Astrocyte (in vitro differentiated cells and primary cell): ENCODE measurements around the gene ENKD1. TPM values are rescaled to one million over a fixed set of nuclear protein-coding genes. Genes with fewer than 3 reads are reported as not detected.

ENCODE experiments used
- DNase-seq: peaks from one replicate; pipeline ENCODE4 v3.0.0-alpha.2; 2010; ENCODE audit warnings: low read depth
- FAIRE-seq: peaks from 2 replicates; lab custom pipeline; 2011; peaks lifted over from hg19 to GRCh38; lab: Jason Lieb, UNC
- H2AFZ ChIP-seq: 2 replicates; pipeline ENCODE4 v1.6.0; 2012; ENCODE audit warnings: low read depth, low read length, inconsistent platforms
- H3K27ac ChIP-seq: 2 replicates; pipeline ENCODE4 v1.5.1; 2011; ENCODE audit warnings: low read depth, low read length, inconsistent platforms
- H3K27me3 ChIP-seq: 2 replicates; pipeline ENCODE4 v1.6.0; 2011; ENCODE audit warnings: low read length, inconsistent platforms; ENCODE audit not compliant: insufficient read depth
- H3K36me3 ChIP-seq: 2 replicates; pipeline ENCODE4 v1.5.1; 2011; ENCODE audit warnings: low read length, inconsistent platforms; ENCODE audit not compliant: insufficient read depth
- H3K4me1 ChIP-seq: 2 replicates; pipeline ENCODE4 v1.5.1; 2011; ENCODE audit warnings: low read length, inconsistent platforms; ENCODE audit not compliant: insufficient read depth
- H3K4me2 ChIP-seq: 2 replicates; pipeline ENCODE4 v1.6.0; 2012; ENCODE audit warnings: low read length, inconsistent platforms
- H3K4me3 ChIP-seq: 2 replicates; pipeline ENCODE4 v1.5.1; 2011; ENCODE audit warnings: low read depth, mild to moderate bottlenecking, low read length, inconsistent platforms; ENCODE audit not compliant: insufficient read depth
- H3K79me2 ChIP-seq: 2 replicates; pipeline ENCODE4 v1.6.0; 2012; ENCODE audit warnings: mild to moderate bottlenecking, low read length, inconsistent platforms; ENCODE audit not compliant: insufficient read depth
- H3K9ac ChIP-seq: 2 replicates; pipeline ENCODE4 v1.6.0; 2012; ENCODE audit warnings: mild to moderate bottlenecking, low read length, inconsistent platforms
- H3K9me3 ChIP-seq: 2 replicates; pipeline ENCODE4 v1.5.1; 2012; ENCODE audit warnings: low read depth, mild to moderate bottlenecking, low read length, inconsistent platforms; ENCODE audit not compliant: insufficient read depth
- H4K20me1 ChIP-seq: 2 replicates; pipeline ENCODE4 v1.6.0; 2012; ENCODE audit warnings: low read length, inconsistent platforms; ENCODE audit not compliant: insufficient read depth
- H3K27ac Mint-ChIP-seq: one replicate; pipeline ENCODE4 v1.8.0; 2021; ENCODE audit warnings: mild to moderate bottlenecking, mixed read lengths; ENCODE audit not compliant: unreplicated experiment
- H3K27me3 Mint-ChIP-seq: one replicate; pipeline ENCODE4 v1.8.0; 2021; ENCODE audit warnings: low read depth, mixed read lengths; ENCODE audit not compliant: unreplicated experiment
- H3K36me3 Mint-ChIP-seq: one replicate; pipeline ENCODE4 v1.8.0; 2021; ENCODE audit warnings: low read depth, mixed read lengths; ENCODE audit not compliant: unreplicated experiment
- H3K4me1 Mint-ChIP-seq: one replicate; pipeline ENCODE4 v1.8.0; 2021; ENCODE audit warnings: low read depth, mixed read lengths; ENCODE audit not compliant: unreplicated experiment
- H3K4me3 Mint-ChIP-seq: one replicate; pipeline ENCODE4 v1.8.0; 2021; ENCODE audit warnings: mild to moderate bottlenecking, moderate library complexity, mixed read lengths; ENCODE audit not compliant: unreplicated experiment
- H3K9me3 Mint-ChIP-seq: one replicate; pipeline ENCODE4 v1.8.0; 2021; ENCODE audit warnings: mild to moderate bottlenecking, mixed read lengths; ENCODE audit not compliant: unreplicated experiment
- EZH2 ChIP-seq: IDR thresholded peaks from 2 replicates; pipeline ENCODE4 v1.6.1; 2012; ENCODE audit warnings: mild to moderate bottlenecking, low read length, inconsistent platforms; ENCODE audit not compliant: insufficient read depth
- total RNA-seq: library from RNA; stranded (reverse); gene quantifications from 2 replicates; pipeline ENCODE4 v1.2.1, GENCODE V29; 2021
- TF ChIP-seq, protein P1 (sequence below): IDR thresholded peaks from 2 replicates; pipeline ENCODE4 v1.5.1; 2011; ENCODE audit warnings: low read depth, mild to moderate bottlenecking, inconsistent platforms, low read length, moderate library complexity; ENCODE audit not compliant: insufficient read depth

Gene ENKD1
- total RNA-seq, 1 donor from 2014 or later: 8.5 TPM

DNA sequence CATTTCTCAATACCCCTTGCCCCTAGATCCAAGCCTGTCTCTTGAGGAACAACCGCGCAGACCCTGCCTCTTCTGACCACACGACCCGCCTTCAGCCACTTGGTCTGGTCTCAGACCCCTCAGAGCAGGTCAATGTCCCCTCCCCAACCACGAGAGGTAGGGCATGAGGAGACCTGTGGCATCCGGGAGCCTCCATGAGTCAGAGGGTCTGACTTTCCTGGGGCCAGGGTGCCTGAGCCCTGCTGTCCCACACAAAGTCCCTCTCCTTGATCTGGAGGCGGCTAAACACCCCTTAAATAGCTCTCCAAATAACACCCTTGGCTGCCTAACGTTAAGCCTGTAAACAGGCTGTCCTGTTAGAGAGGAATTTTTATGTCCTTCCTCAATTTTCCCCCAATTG is 16.5 kb downstream of the ENKD1 start:
- Mint-ChIP-seq H3K4me3 (peak overlapping the region; percentile 66), H3K9me3 (peaks cover 5% of the 10 kb centered on the region), H3K27ac (no peak overlapping the region), H3K27me3 (peaks cover 50% of the 10 kb centered on the region), H3K4me1 (peaks cover 1% of the 10 kb centered on the region), H3K36me3 (peaks cover 7% of the 10 kb centered on the region)
- Histone ChIP-seq H3K79me2 (no peaks in the 10 kb centered on the region), H3K9me3 (no peaks in the 10 kb centered on the region), H3K27me3 (peaks cover 50% of the 10 kb centered on the region), H2AFZ (no peak overlapping the region), H3K4me3 (no peak overlapping the region), H3K9ac (no peak overlapping the region), H3K4me1 (peaks cover 7% of the 10 kb centered on the region), H3K27ac (no peak overlapping the region), H4K20me1 (peaks cover 18% of the 10 kb centered on the region), H3K36me3 (no peaks in the 10 kb centered on the region), H3K4me2 (no peak overlapping the region)
- no peak for TF ChIP-seq EZH2
- no peak for DNase-seq
- no peak for FAIRE-seq

GRCh38 chr16:67649494-67649931 is 17.0 kb downstream of the ENKD1 start:
- Histone ChIP-seq H4K20me1 (peaks cover 18% of the 10 kb centered on the region), H3K36me3 (no peaks in the 10 kb centered on the region), H3K9me3 (no peaks in the 10 kb centered on the region), H3K27me3 (peaks cover 51% of the 10 kb centered on the region), H3K4me1 (peaks cover 7% of the 10 kb centered on the region), H3K79me2 (no peaks in the 10 kb centered on the region), H3K27ac (no peak overlapping the region), H3K4me2 (no peak overlapping the region), H3K9ac (no peak overlapping the region), H2AFZ (no peak overlapping the region), H3K4me3 (no peak overlapping the region)
- FAIRE-seq (no peak), DNase-seq (no peak)
- no peak overlapping the region for H3K27ac Mint-ChIP-seq
- H3K4me1 Mint-ChIP-seq: peaks cover 1% of the 10 kb centered on the region
- H3K9me3 Mint-ChIP-seq: peaks cover 5% of the 10 kb centered on the region
- peaks cover 7% of the 10 kb centered on the region for H3K36me3 Mint-ChIP-seq
- TF ChIP-seq EZH2: no peak
- TF ChIP-seq, protein P1, sequence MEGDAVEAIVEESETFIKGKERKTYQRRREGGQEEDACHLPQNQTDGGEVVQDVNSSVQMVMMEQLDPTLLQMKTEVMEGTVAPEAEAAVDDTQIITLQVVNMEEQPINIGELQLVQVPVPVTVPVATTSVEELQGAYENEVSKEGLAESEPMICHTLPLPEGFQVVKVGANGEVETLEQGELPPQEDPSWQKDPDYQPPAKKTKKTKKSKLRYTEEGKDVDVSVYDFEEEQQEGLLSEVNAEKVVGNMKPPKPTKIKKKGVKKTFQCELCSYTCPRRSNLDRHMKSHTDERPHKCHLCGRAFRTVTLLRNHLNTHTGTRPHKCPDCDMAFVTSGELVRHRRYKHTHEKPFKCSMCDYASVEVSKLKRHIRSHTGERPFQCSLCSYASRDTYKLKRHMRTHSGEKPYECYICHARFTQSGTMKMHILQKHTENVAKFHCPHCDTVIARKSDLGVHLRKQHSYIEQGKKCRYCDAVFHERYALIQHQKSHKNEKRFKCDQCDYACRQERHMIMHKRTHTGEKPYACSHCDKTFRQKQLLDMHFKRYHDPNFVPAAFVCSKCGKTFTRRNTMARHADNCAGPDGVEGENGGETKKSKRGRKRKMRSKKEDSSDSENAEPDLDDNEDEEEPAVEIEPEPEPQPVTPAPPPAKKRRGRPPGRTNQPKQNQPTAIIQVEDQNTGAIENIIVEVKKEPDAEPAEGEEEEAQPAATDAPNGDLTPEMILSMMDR: no peak
- H3K4me3 Mint-ChIP-seq: no peak overlapping the region
- peaks cover 45% of the 10 kb centered on the region for H3K27me3 Mint-ChIP-seq

DNA sequence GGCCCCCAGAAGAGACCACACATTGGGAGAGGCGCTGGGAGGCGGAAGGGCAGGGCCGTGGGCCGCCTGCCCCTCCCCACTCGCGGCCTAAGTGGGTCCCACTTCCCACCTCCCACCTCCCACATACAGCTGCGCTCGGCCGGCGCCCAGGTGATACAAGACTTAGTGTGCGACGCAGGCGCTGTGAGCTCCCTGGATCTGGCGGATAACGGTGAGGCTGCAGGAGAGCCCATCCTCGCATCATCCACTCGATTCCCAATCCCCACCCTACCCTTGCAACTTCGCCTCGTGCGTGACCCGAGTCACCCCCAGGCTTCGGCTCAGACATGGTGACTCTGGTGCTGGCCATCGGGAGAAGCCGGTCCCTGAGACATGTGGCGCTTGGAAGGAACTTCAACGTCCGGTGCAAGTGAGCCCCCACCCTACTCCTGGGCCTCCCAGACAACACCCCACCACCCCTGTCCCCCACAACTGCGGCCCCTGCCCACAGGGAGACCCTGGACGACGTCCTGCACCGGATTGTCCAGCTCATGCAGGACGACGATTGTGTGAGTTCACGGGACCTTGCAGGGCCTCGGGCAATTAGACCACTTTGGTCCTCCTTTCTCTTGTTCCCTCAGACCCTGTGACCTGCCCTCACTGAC is 17.7 kb downstream of the ENKD1 start:
- Histone ChIP-seq H3K27ac (no peak overlapping the region), H3K9me3 (no peaks in the 10 kb centered on the region), H3K79me2 (no peaks in the 10 kb centered on the region), H3K4me3 (no peak overlapping the region), H3K36me3 (no peaks in the 10 kb centered on the region), H2AFZ (no peak overlapping the region), H4K20me1 (peaks cover 18% of the 10 kb centered on the region), H3K9ac (no peak overlapping the region), H3K27me3 (peaks cover 55% of the 10 kb centered on the region), H3K4me1 (peaks cover 7% of the 10 kb centered on the region), H3K4me2 (no peak overlapping the region)
- FAIRE-seq (no peak), DNase-seq (no peak)
- H3K4me3 Mint-ChIP-seq: no peak overlapping the region
- H3K4me1 Mint-ChIP-seq: peaks cover 1% of the 10 kb centered on the region
- peaks cover 46% of the 10 kb centered on the region for H3K27me3 Mint-ChIP-seq
- peak; percentile 86 for TF ChIP-seq EZH2
- TF ChIP-seq, protein P1: no peak
- no peak overlapping the region for H3K27ac Mint-ChIP-seq
- H3K36me3 Mint-ChIP-seq: peaks cover 9% of the 10 kb centered on the region
- peaks cover 5% of the 10 kb centered on the region for H3K9me3 Mint-ChIP-seq
